Smooth muscle cell (in vitro differentiated cells): ENCODE measurements around the gene KIAA0753. TPM values are rescaled to one million over a fixed set of nuclear protein-coding genes. Genes with fewer than 3 reads are reported as not detected.

Experiments
- DNase-seq: peaks from one replicate; lab custom pipeline; 2025; ENCODE audit not compliant: unreplicated experiment; lab: John Stamatoyannopoulos, UW
- H2AFZ ChIP-seq: fragments of 200-600 bp; sonication (generic); 2 replicates; pipeline ENCODE4 v1.6.0; 2016; ENCODE audit warnings: antibody characterized with exemption, low read depth, mild to moderate bottlenecking
- H3F3A ChIP-seq: fragments of 200-600 bp; sonication (generic); 2 replicates; pipeline ENCODE4 v1.6.0; 2017; ENCODE audit warnings: antibody characterized with exemption, low read depth
- H3K27ac ChIP-seq: fragments of 200-600 bp; sonication (generic); 2 replicates; pipeline ENCODE4 v1.5.1; 2016; ENCODE audit warnings: low read depth, mild to moderate bottlenecking
- H3K27me3 ChIP-seq: fragments of 200-600 bp; sonication (generic); 2 replicates; pipeline ENCODE4 v1.6.1; 2016; ENCODE audit warnings: low read depth, mild to moderate bottlenecking
- H3K36me3 ChIP-seq: fragments of 200-600 bp; sonication (generic); 2 replicates; pipeline ENCODE4 v1.5.1; 2016; ENCODE audit warnings: low read depth
- H3K4me1 ChIP-seq: fragments of 200-600 bp; sonication (generic); 2 replicates; pipeline ENCODE4 v1.5.1; 2016; ENCODE audit warnings: low read depth
- H3K4me2 ChIP-seq: fragments of 200-600 bp; sonication (generic); 2 replicates; pipeline ENCODE4 v1.6.0; 2016; ENCODE audit warnings: mild to moderate bottlenecking
- H3K4me3 ChIP-seq: fragments of 200-600 bp; sonication (generic); 2 replicates; pipeline ENCODE4 v1.5.1; 2016; ENCODE audit warnings: mild to moderate bottlenecking
- H3K79me2 ChIP-seq: fragments of 200-600 bp; sonication (generic); 2 replicates; pipeline ENCODE4 v1.6.0; 2016; ENCODE audit warnings: low read depth, mild to moderate bottlenecking
- H3K9ac ChIP-seq: fragments of 200-600 bp; sonication (generic); 2 replicates; pipeline ENCODE4 v1.6.0; 2016; ENCODE audit warnings: low read depth
- H3K9me3 ChIP-seq: fragments of 200-600 bp; sonication (generic); replicated peaks from 2 replicates; pipeline ENCODE4 v1.5.1; 2016; ENCODE audit warnings: low read depth
- H4K20me1 ChIP-seq: fragments of 200-600 bp; sonication (generic); 2 replicates; pipeline ENCODE4 v1.6.0; 2016; ENCODE audit warnings: low read depth
- WGBS: methylation state at CpG from one replicate; pipeline ENCODE4 v1.1.7; 2016; ENCODE audit warnings: low lambda C conversion rate; 5-methylcytosine and 5-hydroxymethylcytosine counted together
- polyA plus RNA-seq: library from polyadenylated mRNA; unstranded; fragments of >200 nt; fragmentation: Nextera tagmentation; extraction: Ambion mirVana; gene quantifications from 2 replicates; pipeline ENCODE4 v1.2.1, GENCODE V29; 2016
- total RNA-seq: library from RNA; depleted of rRNA; stranded (reverse); fragments of >200 nt; gene quantifications from 2 replicates; pipeline ENCODE4 v1.2.3, GENCODE V29; 2014
- TF ChIP-seq, protein P1 (sequence below): fragments of 200-600 bp; sonication (generic); IDR thresholded peaks from 2 replicates; pipeline ENCODE4 v1.5.1; 2017; ENCODE audit warnings: borderline replicate concordance, mild to moderate bottlenecking, antibody characterized with exemption; ENCODE audit not compliant: insufficient read depth, poor library complexity, severe bottlenecking

Gene KIAA0753
- total and polyA plus RNA-seq, 2 experiments from 2014 or later, result 4.9 to 15.0 TPM

DNA sequence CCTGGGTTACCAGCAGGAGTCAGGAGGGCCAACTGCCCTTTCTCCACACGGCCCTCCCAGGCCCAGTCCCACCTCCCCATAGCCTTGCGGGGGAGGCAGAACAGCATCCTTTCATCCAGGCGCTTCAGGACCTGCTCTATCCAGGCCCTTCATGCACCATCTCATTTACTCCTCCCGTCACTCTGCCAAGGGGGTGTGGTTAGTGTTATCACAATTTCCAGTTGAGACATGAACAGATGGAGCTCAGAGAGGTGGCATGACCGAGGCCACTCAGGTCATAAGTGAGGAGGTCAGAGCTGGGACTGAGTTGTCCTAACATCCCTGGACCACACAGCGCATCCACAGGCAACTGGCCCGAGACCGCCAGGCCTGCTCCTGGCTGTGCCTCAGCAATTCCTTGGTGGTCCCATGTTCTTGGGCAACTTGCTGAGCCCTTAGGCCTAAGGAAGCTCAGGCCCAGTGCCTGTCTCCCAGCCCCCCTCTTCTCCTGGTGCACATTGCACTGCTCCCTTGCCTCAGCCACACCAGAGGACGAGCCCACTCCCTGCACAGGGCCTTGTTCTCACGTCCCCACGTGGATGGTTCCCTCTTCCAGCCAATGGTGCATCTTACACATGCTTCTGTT, 34.8 kb upstream of the KIAA0753 start:
- H3K9me3 ChIP-seq, result no peaks in the 10 kb centered on the region
- H3K4me3 ChIP-seq, result no peak overlapping the region
- H4K20me1 ChIP-seq, result no peaks in the 10 kb centered on the region
- H3K9ac ChIP-seq, result no peak overlapping the region
- no peak overlapping the region for H3K4me2 ChIP-seq
- no peaks in the 10 kb centered on the region for H3K36me3 ChIP-seq
- H3K79me2 ChIP-seq, result no peaks in the 10 kb centered on the region
- H2AFZ ChIP-seq, result no peak overlapping the region
- no peak for DNase-seq
- TF ChIP-seq, protein P1, sequence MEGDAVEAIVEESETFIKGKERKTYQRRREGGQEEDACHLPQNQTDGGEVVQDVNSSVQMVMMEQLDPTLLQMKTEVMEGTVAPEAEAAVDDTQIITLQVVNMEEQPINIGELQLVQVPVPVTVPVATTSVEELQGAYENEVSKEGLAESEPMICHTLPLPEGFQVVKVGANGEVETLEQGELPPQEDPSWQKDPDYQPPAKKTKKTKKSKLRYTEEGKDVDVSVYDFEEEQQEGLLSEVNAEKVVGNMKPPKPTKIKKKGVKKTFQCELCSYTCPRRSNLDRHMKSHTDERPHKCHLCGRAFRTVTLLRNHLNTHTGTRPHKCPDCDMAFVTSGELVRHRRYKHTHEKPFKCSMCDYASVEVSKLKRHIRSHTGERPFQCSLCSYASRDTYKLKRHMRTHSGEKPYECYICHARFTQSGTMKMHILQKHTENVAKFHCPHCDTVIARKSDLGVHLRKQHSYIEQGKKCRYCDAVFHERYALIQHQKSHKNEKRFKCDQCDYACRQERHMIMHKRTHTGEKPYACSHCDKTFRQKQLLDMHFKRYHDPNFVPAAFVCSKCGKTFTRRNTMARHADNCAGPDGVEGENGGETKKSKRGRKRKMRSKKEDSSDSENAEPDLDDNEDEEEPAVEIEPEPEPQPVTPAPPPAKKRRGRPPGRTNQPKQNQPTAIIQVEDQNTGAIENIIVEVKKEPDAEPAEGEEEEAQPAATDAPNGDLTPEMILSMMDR, result no peak
- peaks cover 16% of the 10 kb centered on the region for H3K27me3 ChIP-seq
- WGBS, result 91% methylated on average over 11 of the region's 11 CpGs
- H3K27ac ChIP-seq, result no peak overlapping the region
- no peaks in the 10 kb centered on the region for H3F3A ChIP-seq
- H3K4me1 ChIP-seq, result no peaks in the 10 kb centered on the region

DNA sequence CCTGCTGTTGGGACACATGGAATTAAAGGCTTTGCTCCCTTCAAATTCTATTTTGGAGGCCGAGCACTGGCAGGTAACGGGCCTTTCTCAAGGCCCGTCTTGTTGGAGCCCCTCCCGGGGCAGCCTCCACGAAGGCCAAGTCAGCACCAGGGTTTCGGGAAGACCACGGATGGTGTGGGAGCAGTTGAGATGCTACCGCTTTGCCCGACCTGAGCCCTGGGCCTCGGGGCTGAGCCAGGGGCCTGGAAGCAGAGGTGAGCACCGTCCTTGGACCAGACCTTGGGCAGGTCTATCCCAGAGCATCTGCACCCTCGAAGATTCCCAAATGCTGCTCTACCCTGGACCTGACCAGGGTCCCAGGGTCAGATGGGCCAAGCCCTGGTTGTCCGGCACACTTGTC, 34.1 kb upstream of the KIAA0753 start:
- no peaks in the 10 kb centered on the region for H3K79me2 ChIP-seq
- H3K4me2 ChIP-seq, result no peak overlapping the region
- H4K20me1 ChIP-seq, result no peaks in the 10 kb centered on the region
- no peaks in the 10 kb centered on the region for H3K36me3 ChIP-seq
- TF ChIP-seq, protein P1, result no peak
- no peak overlapping the region for H3K9ac ChIP-seq
- no peak overlapping the region for H3K27ac ChIP-seq
- no peak overlapping the region for H2AFZ ChIP-seq
- H3K4me1 ChIP-seq, result no peaks in the 10 kb centered on the region
- WGBS, result 92% methylated on average over 13 of the region's 13 CpGs
- H3F3A ChIP-seq, result no peaks in the 10 kb centered on the region
- H3K4me3 ChIP-seq, result no peak overlapping the region
- peaks cover 14% of the 10 kb centered on the region for H3K27me3 ChIP-seq
- no peaks in the 10 kb centered on the region for H3K9me3 ChIP-seq
- no peak for DNase-seq

DNA sequence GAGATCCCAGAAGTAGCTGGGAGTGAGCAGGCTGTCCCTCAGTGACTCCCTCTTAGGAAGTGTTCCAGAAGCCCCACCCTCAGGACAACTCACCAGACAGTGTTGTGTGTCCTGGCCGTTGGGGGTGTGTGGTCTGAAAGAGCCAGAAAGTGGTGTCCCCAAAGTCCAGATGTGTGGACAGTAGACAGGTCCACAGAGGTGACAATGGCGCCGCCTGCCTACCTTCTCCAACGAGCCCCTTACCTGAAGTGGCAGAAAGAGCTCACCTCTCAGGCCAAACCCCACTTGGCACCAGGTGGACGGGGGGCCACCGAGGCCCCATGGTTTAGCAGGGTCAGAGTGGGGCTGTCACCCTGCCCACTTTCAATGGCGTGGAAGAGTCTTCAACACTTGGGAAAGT, 30.9 kb upstream of the KIAA0753 start:
- Histone ChIP-seq H3K9ac (no peak overlapping the region), H3K36me3 (no peaks in the 10 kb centered on the region), H3K27ac (no peak overlapping the region), H3K4me3 (no peak overlapping the region), H3F3A (no peaks in the 10 kb centered on the region), H3K79me2 (no peaks in the 10 kb centered on the region), H3K9me3 (no peaks in the 10 kb centered on the region), H3K27me3 (peaks cover 11% of the 10 kb centered on the region), H3K4me1 (no peaks in the 10 kb centered on the region), H2AFZ (no peak overlapping the region), H3K4me2 (no peak overlapping the region), H4K20me1 (no peaks in the 10 kb centered on the region)
- no peak for DNase-seq
- TF ChIP-seq, protein P1, result no peak
- WGBS, result 93% methylated on average over 7 of the region's 7 CpGs

DNA sequence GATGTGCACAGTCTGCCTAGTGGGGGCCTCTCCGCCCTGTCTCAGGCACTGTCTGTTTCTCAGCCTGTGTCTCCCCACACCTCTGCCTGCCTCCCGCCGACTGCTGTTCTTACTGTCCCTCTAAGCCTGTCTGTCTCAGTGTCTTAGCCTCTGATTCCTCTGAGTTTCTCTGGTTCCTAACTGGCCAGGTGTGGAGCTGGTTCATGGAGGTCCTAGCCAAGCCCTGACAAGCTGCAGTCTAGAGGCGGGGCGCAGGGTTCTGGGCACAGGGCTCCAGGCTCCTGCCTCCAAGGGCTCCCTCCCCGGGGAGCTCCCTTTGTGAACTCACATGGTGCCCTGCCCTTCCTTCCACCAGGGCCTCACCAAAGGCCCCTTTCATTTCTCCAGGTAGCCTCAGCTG, 30.5 kb upstream of the KIAA0753 start:
- H2AFZ ChIP-seq, result no peak overlapping the region
- H3K27ac ChIP-seq, result no peak overlapping the region
- H3K4me3 ChIP-seq, result no peak overlapping the region
- no peaks in the 10 kb centered on the region for H3F3A ChIP-seq
- H4K20me1 ChIP-seq, result no peaks in the 10 kb centered on the region
- no peak overlapping the region for H3K4me2 ChIP-seq
- no peaks in the 10 kb centered on the region for H3K9me3 ChIP-seq
- no peak overlapping the region for H3K9ac ChIP-seq
- TF ChIP-seq, protein P1, result no peak
- DNase-seq, result no peak
- H3K79me2 ChIP-seq, result no peaks in the 10 kb centered on the region
- peaks cover 11% of the 10 kb centered on the region for H3K27me3 ChIP-seq
- H3K36me3 ChIP-seq, result no peaks in the 10 kb centered on the region
- H3K4me1 ChIP-seq, result no peaks in the 10 kb centered on the region
- 80% methylated on average over 6 of the region's 6 CpGs for WGBS
